ENCODE results near the gene SLC25A13.

Gene SLC25A13

DNA sequence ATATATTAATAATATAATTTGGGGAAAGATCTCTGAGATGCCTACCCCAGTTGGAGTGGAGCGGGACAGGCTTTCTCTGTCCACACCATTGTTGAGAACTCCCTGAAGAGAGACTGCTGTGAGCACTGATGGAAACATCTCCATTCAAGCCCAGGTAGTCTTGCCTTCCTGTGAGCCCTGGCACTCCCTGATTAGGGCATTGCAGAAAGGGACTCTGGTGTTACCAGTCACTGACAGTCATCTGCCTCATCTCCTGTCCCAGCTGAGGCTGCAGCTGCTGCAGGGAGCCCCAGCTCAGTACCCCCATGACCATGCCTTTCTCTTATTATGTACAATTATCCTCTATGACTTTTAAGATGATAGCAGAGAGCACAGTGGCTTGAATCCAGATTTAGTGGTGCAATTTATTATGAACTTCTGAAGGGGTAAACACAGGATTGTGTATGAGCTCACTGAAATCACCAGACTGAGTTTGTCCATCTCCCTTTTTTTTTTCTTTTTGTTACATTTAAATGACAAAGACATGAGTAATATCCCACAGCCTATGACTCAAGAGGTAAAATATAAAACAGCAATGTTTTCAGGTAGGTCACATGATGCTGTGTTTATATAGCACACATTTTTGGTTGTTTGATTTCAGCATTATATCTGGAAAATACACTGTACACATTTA is 236.9 kb downstream of the SLC25A13 start:
- DNase-seq: no peak

DNA sequence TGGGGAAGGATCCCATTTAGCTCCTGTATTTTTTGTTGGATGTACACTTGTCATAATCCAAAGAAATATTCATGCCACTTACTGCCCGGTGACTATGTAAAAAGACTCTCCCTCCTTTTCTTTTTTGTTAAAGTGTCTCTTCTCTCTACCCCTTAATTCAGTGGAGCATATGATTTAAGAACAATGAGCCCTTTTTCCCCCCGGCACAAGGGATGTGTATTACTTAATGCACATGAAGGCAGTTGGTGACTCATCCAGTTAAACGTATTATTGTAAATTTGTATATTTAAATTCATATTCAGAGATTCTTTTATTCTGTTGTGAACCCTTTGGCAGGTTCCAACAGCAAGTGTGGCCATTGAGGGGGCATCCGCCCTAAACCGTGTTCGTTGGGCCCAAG is 241.9 kb downstream of the SLC25A13 start:
- DNase-seq: no peak

DNA sequence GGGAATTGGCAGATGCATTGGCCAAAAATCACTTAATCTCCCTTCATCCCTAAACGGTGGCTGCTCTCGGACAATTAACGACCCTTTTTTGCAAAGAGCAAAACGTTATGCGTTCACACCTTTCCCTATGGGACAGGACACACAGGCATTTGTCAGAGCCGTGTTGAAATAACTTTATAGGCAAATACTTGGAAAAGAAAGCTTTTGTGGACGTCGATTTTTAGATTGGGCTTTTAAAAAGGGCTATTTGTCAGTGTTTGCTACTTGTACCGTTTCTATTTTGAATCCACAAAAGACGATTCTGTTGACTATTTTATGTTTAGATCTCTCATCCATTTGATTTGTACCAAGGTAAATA is 245.6 kb downstream of the SLC25A13 start:
- DNase-seq: no peak

DNA sequence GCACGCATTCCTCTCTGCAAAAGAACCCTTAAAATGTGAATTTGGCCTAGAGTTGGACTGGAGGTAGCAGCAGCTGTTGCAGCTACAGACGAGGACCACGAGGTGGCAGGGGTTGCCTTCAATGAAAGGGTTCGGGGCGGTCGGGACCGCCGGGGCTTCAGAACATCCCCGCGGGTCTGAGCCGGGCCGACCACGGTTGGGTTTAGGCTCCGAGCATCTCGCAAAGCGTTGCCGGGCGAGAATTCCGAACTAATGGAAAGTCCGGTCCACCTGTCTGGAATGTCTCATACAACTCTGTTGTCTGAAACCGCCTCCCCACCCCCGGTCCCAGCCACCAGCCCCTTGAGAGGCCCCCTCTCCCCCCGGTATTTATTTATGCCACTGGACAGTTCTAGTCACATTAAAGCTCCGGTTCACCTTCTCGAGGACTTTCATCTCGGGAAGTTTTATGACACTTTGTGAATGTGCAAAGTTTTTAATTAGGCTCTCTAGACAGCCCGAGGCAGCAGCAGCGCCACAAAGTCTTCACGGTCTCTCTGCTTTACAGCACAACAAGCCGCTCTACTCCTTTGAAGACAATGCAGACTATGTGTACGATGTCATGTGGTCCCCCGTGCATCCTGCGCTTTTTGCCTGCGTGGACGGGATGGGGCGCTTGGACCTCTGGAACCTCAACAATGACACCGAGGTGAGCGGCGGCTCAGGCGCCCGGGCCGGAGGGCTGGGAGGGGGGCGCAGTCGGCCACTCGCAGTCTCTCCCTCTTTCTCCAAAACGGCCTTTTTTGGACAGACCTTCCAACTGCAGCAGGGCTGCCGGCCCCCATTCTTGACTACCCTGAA is 246.2 kb downstream of the SLC25A13 start:
- DNase-seq: peak; percentile 48

DNA sequence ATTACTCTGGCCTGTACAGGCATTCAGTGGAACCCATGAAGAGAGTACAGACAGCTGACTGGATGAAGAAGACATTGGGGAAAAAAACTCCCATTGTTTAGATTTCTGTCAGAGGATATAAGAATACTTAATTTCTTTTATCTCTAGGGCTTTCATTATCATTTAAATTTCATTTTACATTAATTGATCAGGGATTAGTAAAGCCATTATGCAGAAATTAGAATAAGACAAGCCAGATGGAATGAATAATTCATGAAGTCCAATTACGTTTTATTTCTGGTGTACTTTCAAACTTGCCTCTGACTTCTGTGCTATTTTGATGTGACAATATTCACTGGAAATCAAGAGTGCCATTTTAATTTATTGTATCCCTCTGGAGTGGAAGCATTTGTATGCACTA is 247.0 kb downstream of the SLC25A13 start:
- DNase-seq: no peak

Measured in stimulated activated CD4-positive, alpha-beta T cell treated with anti-CD3 and anti-CD28 coated beads, Interleukin-1b, Interleukin-23, amount 100 ng/mL, for 48 hours (primary cell).